ENCODE data around the gene USE1. TPM values are rescaled to one million over a fixed set of nuclear protein-coding genes. Genes with fewer than 3 reads are reported as not detected.

The USE1 gene
- total RNA-seq, 1 experiment from 2014 or later, result 27.5 TPM

DNA sequence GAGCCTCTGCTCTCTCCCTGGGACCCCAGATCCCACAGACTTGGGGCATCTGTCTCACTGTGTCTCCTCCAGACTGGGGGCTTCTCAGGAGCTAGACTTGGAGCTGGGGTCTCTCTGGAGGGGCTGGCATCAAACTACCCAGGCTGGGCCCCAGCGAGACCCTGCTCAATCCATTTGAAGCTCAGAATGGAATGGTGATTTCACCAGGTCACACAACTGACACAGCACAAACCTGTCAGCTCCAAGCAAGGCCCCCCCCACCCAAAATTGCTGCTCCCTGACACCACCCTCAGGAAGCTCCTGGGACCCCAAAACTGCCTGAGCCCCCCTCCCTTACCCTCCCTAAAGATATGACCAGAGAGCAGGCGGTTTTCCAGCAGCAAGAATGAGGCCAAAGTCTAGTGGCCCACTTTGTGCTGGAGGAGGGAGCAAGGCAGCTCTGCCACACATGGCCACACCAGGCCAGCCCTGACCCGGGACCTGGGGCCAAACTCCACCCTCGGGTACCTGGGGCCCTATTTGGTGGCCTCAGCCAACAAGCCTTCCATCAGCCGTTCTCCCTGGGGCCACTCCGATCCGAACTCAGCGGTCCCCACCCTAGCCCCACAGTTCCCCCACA is 28.2 kb downstream of the USE1 start:
- Histone ChIP-seq H2AFZ (ENCODE audit: low read depth, low read length, poor library complexity, severe bottlenecking) (no peak overlapping the region), H3K36me3 (ENCODE audit: control insufficient read depth in 1 of 2, insufficient read depth in 2 of 2, low read length in 2 of 2) (peaks cover 0 to 3% of the 10 kb centered on the region in 2 experiments; a peak in 1 of 4 replicates), H3K9ac (ENCODE audit: low read length) (peak overlapping the region; percentile 86), H3K9me3 (ENCODE audit: control insufficient read depth in 1 of 2, insufficient read depth in 1 of 2, low read depth in 1 of 2, low read length in 2 of 2) (no peaks in the 10 kb centered on the region), H4K20me1 (ENCODE audit: insufficient read depth) (no peaks in the 10 kb centered on the region), H3K27ac (ENCODE audit: low read depth, low read length) (peak overlapping the region; percentile 91; the same call in 1 of the 2 replicates), H3K79me2 (ENCODE audit: insufficient read depth, low read length) (peaks cover 47% of the 10 kb centered on the region), H3K4me3 (replicated peaks in 1 of 2; ENCODE audit: low read depth in 1 of 2, low read length in 2 of 2) (peak overlapping the region; percentile 87 to 94), H3K27me3 (ENCODE audit: insufficient read depth, low read length) (no peaks in the 10 kb centered on the region), H3K4me2 (ENCODE audit: low read length) (peak overlapping the region; percentile 99), H3K9me2 (ENCODE audit: insufficient read depth) (no peaks in the 10 kb centered on the region), H3K4me1 (ENCODE audit: control insufficient read depth in 1 of 2, insufficient read depth in 2 of 2, low read length in 2 of 2) (peaks cover 36 to 54% of the 10 kb centered on the region in 2 experiments)
- POLR2A ChIA-PET, result interaction anchor here (1.7 kb wide), 1 partner anchor 8 kb away, joined by 7 read pairs; no protein-coding TSS in a partner anchor
- TF ChIP-seq ELF1 (IDR thresholded peaks at IDR 0.05; ENCODE audit: borderline replicate concordance, low read depth) (no peak), CEBPB (IDR thresholded peaks at IDR 0.05; ENCODE audit: low read depth) (no peak), ZFX (IDR thresholded peaks at IDR 0.05) (no peak), YY1 (IDR thresholded peaks at IDR 0.05; ENCODE audit: extremely low read depth, insufficient replicate concordance, low read depth, low read length) (no peak), EZH2phosphoT487 (IDR thresholded peaks at IDR 0.05; ENCODE audit: borderline replicate concordance) (no peak), TCF7L2 (IDR thresholded peaks at IDR 0.05; ENCODE audit: borderline replicate concordance, extremely low read depth, insufficient read depth, insufficient read length) (no peak), ZNF274 (IDR thresholded peaks at IDR 0.05; ENCODE audit: low read depth, low read length) (no peak), EGR1 (IDR thresholded peaks at IDR 0.05; ENCODE audit: low read depth) (no peak), POLR2A (IDR thresholded peaks at IDR 0.05; ENCODE audit: borderline replicate concordance, extremely low read depth, insufficient read depth, insufficient read length) (no peak), SRF (IDR thresholded peaks at IDR 0.05; ENCODE audit: low read depth) (no peak), RAD21 (IDR thresholded peaks at IDR 0.05; ENCODE audit: low read depth) (no peak), SP1 (IDR thresholded peaks at IDR 0.05; ENCODE audit: low read depth) (no peak), POLR2AphosphoS5 (IDR thresholded peaks at IDR 0.05; ENCODE audit: low read depth, low read length) (no peak), CBX3 (IDR thresholded peaks at IDR 0.05; ENCODE audit: low read depth) (no peak)
- TF ChIP-seq, protein P1, sequence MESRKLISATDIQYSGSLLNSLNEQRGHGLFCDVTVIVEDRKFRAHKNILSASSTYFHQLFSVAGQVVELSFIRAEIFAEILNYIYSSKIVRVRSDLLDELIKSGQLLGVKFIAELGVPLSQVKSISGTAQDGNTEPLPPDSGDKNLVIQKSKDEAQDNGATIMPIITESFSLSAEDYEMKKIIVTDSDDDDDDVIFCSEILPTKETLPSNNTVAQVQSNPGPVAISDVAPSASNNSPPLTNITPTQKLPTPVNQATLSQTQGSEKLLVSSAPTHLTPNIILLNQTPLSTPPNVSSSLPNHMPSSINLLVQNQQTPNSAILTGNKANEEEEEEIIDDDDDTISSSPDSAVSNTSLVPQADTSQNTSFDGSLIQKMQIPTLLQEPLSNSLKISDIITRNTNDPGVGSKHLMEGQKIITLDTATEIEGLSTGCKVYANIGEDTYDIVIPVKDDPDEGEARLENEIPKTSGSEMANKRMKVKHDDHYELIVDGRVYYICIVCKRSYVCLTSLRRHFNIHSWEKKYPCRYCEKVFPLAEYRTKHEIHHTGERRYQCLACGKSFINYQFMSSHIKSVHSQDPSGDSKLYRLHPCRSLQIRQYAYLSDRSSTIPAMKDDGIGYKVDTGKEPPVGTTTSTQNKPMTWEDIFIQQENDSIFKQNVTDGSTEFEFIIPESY (IDR thresholded peaks at IDR 0.05; ENCODE audit: extremely low read depth, insufficient replicate concordance, low read length), result no peak
- TF ChIP-seq, protein P2, sequence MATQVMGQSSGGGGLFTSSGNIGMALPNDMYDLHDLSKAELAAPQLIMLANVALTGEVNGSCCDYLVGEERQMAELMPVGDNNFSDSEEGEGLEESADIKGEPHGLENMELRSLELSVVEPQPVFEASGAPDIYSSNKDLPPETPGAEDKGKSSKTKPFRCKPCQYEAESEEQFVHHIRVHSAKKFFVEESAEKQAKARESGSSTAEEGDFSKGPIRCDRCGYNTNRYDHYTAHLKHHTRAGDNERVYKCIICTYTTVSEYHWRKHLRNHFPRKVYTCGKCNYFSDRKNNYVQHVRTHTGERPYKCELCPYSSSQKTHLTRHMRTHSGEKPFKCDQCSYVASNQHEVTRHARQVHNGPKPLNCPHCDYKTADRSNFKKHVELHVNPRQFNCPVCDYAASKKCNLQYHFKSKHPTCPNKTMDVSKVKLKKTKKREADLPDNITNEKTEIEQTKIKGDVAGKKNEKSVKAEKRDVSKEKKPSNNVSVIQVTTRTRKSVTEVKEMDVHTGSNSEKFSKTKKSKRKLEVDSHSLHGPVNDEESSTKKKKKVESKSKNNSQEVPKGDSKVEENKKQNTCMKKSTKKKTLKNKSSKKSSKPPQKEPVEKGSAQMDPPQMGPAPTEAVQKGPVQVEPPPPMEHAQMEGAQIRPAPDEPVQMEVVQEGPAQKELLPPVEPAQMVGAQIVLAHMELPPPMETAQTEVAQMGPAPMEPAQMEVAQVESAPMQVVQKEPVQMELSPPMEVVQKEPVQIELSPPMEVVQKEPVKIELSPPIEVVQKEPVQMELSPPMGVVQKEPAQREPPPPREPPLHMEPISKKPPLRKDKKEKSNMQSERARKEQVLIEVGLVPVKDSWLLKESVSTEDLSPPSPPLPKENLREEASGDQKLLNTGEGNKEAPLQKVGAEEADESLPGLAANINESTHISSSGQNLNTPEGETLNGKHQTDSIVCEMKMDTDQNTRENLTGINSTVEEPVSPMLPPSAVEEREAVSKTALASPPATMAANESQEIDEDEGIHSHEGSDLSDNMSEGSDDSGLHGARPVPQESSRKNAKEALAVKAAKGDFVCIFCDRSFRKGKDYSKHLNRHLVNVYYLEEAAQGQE (IDR thresholded peaks at IDR 0.05; ENCODE audit: low read depth), result no peak
- TF ChIP-seq, protein P3, sequence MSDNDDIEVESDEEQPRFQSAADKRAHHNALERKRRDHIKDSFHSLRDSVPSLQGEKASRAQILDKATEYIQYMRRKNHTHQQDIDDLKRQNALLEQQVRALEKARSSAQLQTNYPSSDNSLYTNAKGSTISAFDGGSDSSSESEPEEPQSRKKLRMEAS (IDR thresholded peaks at IDR 0.05), result no peak
- TF ChIP-seq, protein P4, sequence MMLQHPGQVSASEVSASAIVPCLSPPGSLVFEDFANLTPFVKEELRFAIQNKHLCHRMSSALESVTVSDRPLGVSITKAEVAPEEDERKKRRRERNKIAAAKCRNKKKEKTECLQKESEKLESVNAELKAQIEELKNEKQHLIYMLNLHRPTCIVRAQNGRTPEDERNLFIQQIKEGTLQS (IDR thresholded peaks at IDR 0.05), result no peak
- TF ChIP-seq, protein P5, sequence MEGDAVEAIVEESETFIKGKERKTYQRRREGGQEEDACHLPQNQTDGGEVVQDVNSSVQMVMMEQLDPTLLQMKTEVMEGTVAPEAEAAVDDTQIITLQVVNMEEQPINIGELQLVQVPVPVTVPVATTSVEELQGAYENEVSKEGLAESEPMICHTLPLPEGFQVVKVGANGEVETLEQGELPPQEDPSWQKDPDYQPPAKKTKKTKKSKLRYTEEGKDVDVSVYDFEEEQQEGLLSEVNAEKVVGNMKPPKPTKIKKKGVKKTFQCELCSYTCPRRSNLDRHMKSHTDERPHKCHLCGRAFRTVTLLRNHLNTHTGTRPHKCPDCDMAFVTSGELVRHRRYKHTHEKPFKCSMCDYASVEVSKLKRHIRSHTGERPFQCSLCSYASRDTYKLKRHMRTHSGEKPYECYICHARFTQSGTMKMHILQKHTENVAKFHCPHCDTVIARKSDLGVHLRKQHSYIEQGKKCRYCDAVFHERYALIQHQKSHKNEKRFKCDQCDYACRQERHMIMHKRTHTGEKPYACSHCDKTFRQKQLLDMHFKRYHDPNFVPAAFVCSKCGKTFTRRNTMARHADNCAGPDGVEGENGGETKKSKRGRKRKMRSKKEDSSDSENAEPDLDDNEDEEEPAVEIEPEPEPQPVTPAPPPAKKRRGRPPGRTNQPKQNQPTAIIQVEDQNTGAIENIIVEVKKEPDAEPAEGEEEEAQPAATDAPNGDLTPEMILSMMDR (IDR thresholded peaks at IDR 0.05 in 2 of 3, conservative IDR thresholded peaks at IDR 0.05 in 1 of 3; ENCODE audit: borderline replicate concordance in 1 of 3, insufficient read depth in 1 of 3, low read depth in 2 of 3, low read length in 2 of 3), result no peak
- intact Hi-C loops (cut with micrococcal nuclease), result no loop called here
- BruUV-seq (replicated peaks), result no TSS peak
- RAD21 ChIA-PET (ENCODE audit: low non-redundant PET in 1 of 2, low total read pairs in 2 of 2, uncharacterized antibody in 2 of 2, unreplicated experiment in 2 of 2), result no interaction called here
- DNase-seq (ENCODE audit: low read depth, low spot score) (no peak), ATAC-seq (no peak)
- CTCF ChIA-PET, result no interaction called here

All from HCT116 (cell line).